ENCODE results near the gene RYR1.

The RYR1 gene

GRCh38 chr19:38519988-38520387 is 86.5 kb downstream of the RYR1 start:
- no peak overlapping the region for H3K4me3 ChIP-seq (replicated peaks; ENCODE audit: low read depth, low read length)
- TF ChIP-seq CTCF (IDR thresholded peaks at IDR 0.05; ENCODE audit: low read length, missing control alignments) = no peak
- DNase-seq (ENCODE audit: low read depth) = no peak

GRCh38 chr19:38522915-38523314 is 89.4 kb downstream of the RYR1 start:
- TF ChIP-seq CTCF (IDR thresholded peaks at IDR 0.05; ENCODE audit: low read length, missing control alignments) = no peak
- no peak overlapping the region for H3K4me3 ChIP-seq (replicated peaks; ENCODE audit: low read depth, low read length)
- no peak for DNase-seq (ENCODE audit: low read depth)

- no peak for DNase-seq (ENCODE audit: low read depth)
- H3K4me3 ChIP-seq (replicated peaks; ENCODE audit: low read depth, low read length) = no peak overlapping the region
- no peak for TF ChIP-seq CTCF (IDR thresholded peaks at IDR 0.05; ENCODE audit: low read length, missing control alignments)
These were observed 89.8 kb downstream of the RYR1 start for GRCh38 chr19:38523319-38523718.

GRCh38 chr19:38524369-38524768 is 90.9 kb downstream of the RYR1 start:
- no peak for TF ChIP-seq CTCF (IDR thresholded peaks at IDR 0.05; ENCODE audit: low read length, missing control alignments)
- no peak overlapping the region for H3K4me3 ChIP-seq (replicated peaks; ENCODE audit: low read depth, low read length)

GRCh38 chr19:38524994-38525634 is 91.6 kb downstream of the RYR1 start:
- TF ChIP-seq CTCF (IDR thresholded peaks at IDR 0.05; ENCODE audit: low read length, missing control alignments) = no peak
- H3K4me3 ChIP-seq (replicated peaks; ENCODE audit: low read depth, low read length) = no peak overlapping the region
- no peak for DNase-seq (ENCODE audit: low read depth)

More at GRCh38 chr19:38524369-38524768, 90.9 kb downstream of the RYR1 start:
- no peak for DNase-seq (ENCODE audit: low read depth)

- no peak for TF ChIP-seq CTCF (IDR thresholded peaks at IDR 0.05; ENCODE audit: low read length, missing control alignments)
- no peak for DNase-seq (ENCODE audit: low read depth)
These were observed 92.9 kb downstream of the RYR1 start for GRCh38 chr19:38526430-38526829.

GRCh38 chr19:38527466-38528136 is 94.1 kb downstream of the RYR1 start:
- no peak overlapping the region for H3K4me3 ChIP-seq (replicated peaks; ENCODE audit: low read depth, low read length)
- no peak for TF ChIP-seq CTCF (IDR thresholded peaks at IDR 0.05; ENCODE audit: low read length, missing control alignments)
- DNase-seq (ENCODE audit: low read depth) = no peak

More at GRCh38 chr19:38526430-38526829, 92.9 kb downstream of the RYR1 start:
- H3K4me3 ChIP-seq (replicated peaks; ENCODE audit: low read depth, low read length) = no peak overlapping the region
